Astrocyte (in vitro differentiated cells and primary cell): ENCODE results near the gene ATIC.

ENCODE experiments used
- EZH2 ChIP-seq: IDR thresholded peaks from 2 replicates; pipeline ENCODE4 v1.6.1; 2012; ENCODE audit warnings: mild to moderate bottlenecking, low read length, inconsistent platforms; ENCODE audit not compliant: insufficient read depth
- TF ChIP-seq, protein P1 (sequence below): IDR thresholded peaks from 2 replicates; pipeline ENCODE4 v1.5.1; 2011; ENCODE audit warnings: low read depth, mild to moderate bottlenecking, inconsistent platforms, low read length, moderate library complexity; ENCODE audit not compliant: insufficient read depth

DNA sequence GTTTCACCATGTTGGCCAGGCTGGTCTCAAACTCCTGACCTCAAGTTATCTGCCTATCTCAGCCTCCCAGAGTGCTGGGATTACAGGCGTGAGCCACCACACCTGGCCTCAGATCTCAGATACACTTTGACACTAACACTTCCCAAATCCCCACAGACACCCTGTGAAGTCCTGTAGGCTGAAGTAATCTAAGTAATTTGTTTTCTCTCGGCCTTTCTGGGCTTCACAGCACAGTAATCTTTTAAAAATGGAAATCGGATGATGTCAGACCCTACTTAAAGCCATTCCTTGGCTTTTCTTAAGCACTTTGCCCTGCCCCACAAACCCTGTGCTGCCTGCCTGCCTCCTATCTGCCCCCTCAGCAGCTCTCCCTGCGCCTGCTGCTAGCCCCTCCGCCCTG, 16.2 kb downstream of the ATIC start:
- TF ChIP-seq, protein P1, sequence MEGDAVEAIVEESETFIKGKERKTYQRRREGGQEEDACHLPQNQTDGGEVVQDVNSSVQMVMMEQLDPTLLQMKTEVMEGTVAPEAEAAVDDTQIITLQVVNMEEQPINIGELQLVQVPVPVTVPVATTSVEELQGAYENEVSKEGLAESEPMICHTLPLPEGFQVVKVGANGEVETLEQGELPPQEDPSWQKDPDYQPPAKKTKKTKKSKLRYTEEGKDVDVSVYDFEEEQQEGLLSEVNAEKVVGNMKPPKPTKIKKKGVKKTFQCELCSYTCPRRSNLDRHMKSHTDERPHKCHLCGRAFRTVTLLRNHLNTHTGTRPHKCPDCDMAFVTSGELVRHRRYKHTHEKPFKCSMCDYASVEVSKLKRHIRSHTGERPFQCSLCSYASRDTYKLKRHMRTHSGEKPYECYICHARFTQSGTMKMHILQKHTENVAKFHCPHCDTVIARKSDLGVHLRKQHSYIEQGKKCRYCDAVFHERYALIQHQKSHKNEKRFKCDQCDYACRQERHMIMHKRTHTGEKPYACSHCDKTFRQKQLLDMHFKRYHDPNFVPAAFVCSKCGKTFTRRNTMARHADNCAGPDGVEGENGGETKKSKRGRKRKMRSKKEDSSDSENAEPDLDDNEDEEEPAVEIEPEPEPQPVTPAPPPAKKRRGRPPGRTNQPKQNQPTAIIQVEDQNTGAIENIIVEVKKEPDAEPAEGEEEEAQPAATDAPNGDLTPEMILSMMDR: no peak
- no peak for TF ChIP-seq EZH2
